Endothelial cell of umbilical vein (primary cell): ENCODE results near the gene KDR. TPM values are rescaled to one million over a fixed set of nuclear protein-coding genes. Genes with fewer than 3 reads are reported as not detected.

Experiments
- BruUV-seq: library from RNA; stranded (reverse); fragments of 400-500 nt; replicated peaks from 2 replicates; lab custom pipeline; 2021; lab: Mats Ljungman, UMichigan
- CTCF ChIA-PET: fragments of 300-600, 350-600 bp; sonication (Branson Sonifier 250); formaldehyde crosslinking; loops from one replicate; lab custom pipeline; 2021; ENCODE audit warnings: antibody characterized with exemption, inconsistent platforms; lab: Charles Lee
- POLR2A ChIA-PET: fragments of 300-600, 350-600 bp; sonication (Branson Sonifier 250); formaldehyde crosslinking; loops from one replicate; lab custom pipeline; 2021; ENCODE audit warnings: antibody characterized with exemption, inconsistent platforms; lab: Charles Lee
- DNase-seq: peaks from one replicate; pipeline ENCODE4 v3.0.0-alpha.2; 2011; ENCODE audit warnings: low read depth, low spot score
- FAIRE-seq: peaks from 2 replicates; lab custom pipeline; 2011; peaks lifted over from hg19 to GRCh38; lab: Jason Lieb, UNC
- H2AFZ ChIP-seq: 2 replicates; pipeline ENCODE4 v1.6.0; 2012; ENCODE audit warnings: low read depth, low read length, control low read depth, inconsistent platforms
- H3K27ac ChIP-seq: 2 replicates; pipeline ENCODE4 v1.5.1; 2011; ENCODE audit warnings: low read depth, mild to moderate bottlenecking, control low read depth, low read length, moderate library complexity; ENCODE audit not compliant: insufficient read depth
- H3K27me3 ChIP-seq, 2 experiments: 2 replicates each; pipeline versions ENCODE4 v1.6.0 to v1.6.1; 2011; ENCODE audit warnings: low read length in 2 of 2, mixed read lengths in 1 of 2; ENCODE audit not compliant: control insufficient read depth in 2 of 2, insufficient read depth in 2 of 2
- H3K36me3 ChIP-seq, 2 experiments: 2 replicates in 1 of 2; 3 replicates in 1 of 2; pipeline ENCODE4 v1.5.1; 2011; ENCODE audit warnings: low read length in 2 of 2, mild to moderate bottlenecking in 1 of 2, moderate library complexity in 1 of 2; ENCODE audit not compliant: control insufficient read depth in 2 of 2, insufficient read depth in 2 of 2; ENCODE audit errors: extremely low read depth in 1 of 2
- H3K4me1 ChIP-seq: 3 replicates; pipeline ENCODE4 v1.5.1; 2011; ENCODE audit warnings: mild to moderate bottlenecking, low read length; ENCODE audit not compliant: control insufficient read depth, insufficient read depth; ENCODE audit errors: extremely low read depth
- H3K4me2 ChIP-seq: 2 replicates; pipeline ENCODE4 v1.6.1; 2011; ENCODE audit warnings: low read length, control low read depth, mixed read lengths; ENCODE audit not compliant: insufficient read depth
- H3K4me3 ChIP-seq, 3 experiments: fragments of 200-600 bp in 1 of 3; sonication (generic), shearing (Covaris generic) in 1 of 3; replicated peaks in 1 of 3; 2 replicates each; pipeline ENCODE4 v1.5.1; 2011 to 2016; ENCODE audit warnings: control low read depth in 3 of 3, low read length in 3 of 3, mild to moderate bottlenecking in 2 of 3, inconsistent platforms in 1 of 3, low read depth in 1 of 3, moderate library complexity in 1 of 3; ENCODE audit not compliant: insufficient read depth in 1 of 3
- H3K79me2 ChIP-seq: 2 replicates; pipeline ENCODE4 v1.6.0; 2012; ENCODE audit warnings: low read length, inconsistent platforms; ENCODE audit not compliant: control insufficient read depth, insufficient read depth
- H3K9ac ChIP-seq: replicated peaks from 2 replicates; pipeline ENCODE3; 2011; ENCODE audit warnings: low read length, control low read depth; ENCODE audit not compliant: insufficient read depth; ENCODE audit errors: extremely low read depth
- H3K9me1 ChIP-seq: replicated peaks from 3 replicates; pipeline ENCODE4 v1.6.0; 2011; ENCODE audit warnings: mild to moderate bottlenecking, low read length; ENCODE audit not compliant: control insufficient read depth, insufficient read depth; ENCODE audit errors: extremely low read depth
- H3K9me3 ChIP-seq: replicated peaks from 2 replicates; pipeline ENCODE4 v1.5.1; 2012; ENCODE audit warnings: low read length, inconsistent platforms; ENCODE audit not compliant: control insufficient read depth, insufficient read depth
- H4K20me1 ChIP-seq: replicated peaks from 2 replicates; pipeline ENCODE3; 2011; ENCODE audit warnings: mild to moderate bottlenecking, low read length; ENCODE audit not compliant: control insufficient read depth, insufficient read depth; ENCODE audit errors: extremely low read depth
- EZH2 ChIP-seq: IDR thresholded peaks from 2 replicates; pipeline ENCODE4 v1.6.1; 2012; ENCODE audit warnings: borderline replicate concordance, low read depth, mild to moderate bottlenecking, moderate library complexity, low read length, inconsistent platforms; ENCODE audit not compliant: severe bottlenecking
- FOS ChIP-seq: IDR thresholded peaks from 2 replicates; pipeline ENCODE4 v1.6.1; 2011; ENCODE audit warnings: mild to moderate bottlenecking, low read length, moderate library complexity, borderline replicate concordance; ENCODE audit not compliant: insufficient read depth
- GATA2 ChIP-seq: IDR thresholded peaks from 2 replicates; pipeline ENCODE4 v1.7.0; 2011; ENCODE audit warnings: low read depth, mild to moderate bottlenecking, moderate library complexity, mixed read lengths, low read length; ENCODE audit not compliant: insufficient read length, insufficient read depth
- JUN ChIP-seq: IDR thresholded peaks from 2 replicates; pipeline ENCODE4 v1.6.1; 2011; ENCODE audit warnings: borderline replicate concordance, low read depth; ENCODE audit not compliant: insufficient read length, insufficient read depth
- MAX ChIP-seq: IDR thresholded peaks from 2 replicates; pipeline ENCODE4 v1.6.1; 2011; ENCODE audit not compliant: insufficient read depth, insufficient read length
- MYC ChIP-seq: IDR thresholded peaks from one replicate; pipeline ENCODE4 v1.6.1; 2011; ENCODE audit warnings: mild to moderate bottlenecking, low read depth, low read length
- POLR2A ChIP-seq: IDR thresholded peaks from 2 replicates; pipeline ENCODE4 v1.6.1; 2012; ENCODE audit warnings: low read depth, mild to moderate bottlenecking, control low read depth, low read length
- POLR2AphosphoS5 ChIP-seq: IDR thresholded peaks from 2 replicates; pipeline ENCODE4 v1.6.1; 2012; ENCODE audit warnings: low read depth, mild to moderate bottlenecking, control low read depth, low read length, moderate library complexity; ENCODE audit not compliant: insufficient read depth
- dilution Hi-C: fragments of 300-500 bp; cut with MboI; formaldehyde crosslinking; loops from one replicate; pipeline ENCODE4 v1.15.0; 2019; ENCODE audit warnings: low sequenced_read_pairs; ENCODE audit not compliant: extremely low pct_ligation_motif_present
- intact Hi-C: fragments of 100-400 bp; cut with micrococcal nuclease; formaldehyde crosslinking; loops from one replicate; pipeline ENCODE4 v1.10.0; 2022
- polyA plus RNA-seq, 4 experiments: library from polyadenylated mRNA; depleted of rRNA in 3 of 4; stranded (reverse) in 3 of 4; unstranded in 1 of 4; fragments of >200 nt; gene quantifications; 2 replicates each; pipeline versions ENCODE4 v1.2.1 to v1.2.3, GENCODE V29; 2011 to 2012; ENCODE audit warnings: missing spikeins in 1 of 4
- total RNA-seq: library from RNA; stranded (reverse); gene quantifications from 2 replicates; pipeline ENCODE4 v1.2.3, GENCODE V29; 2021
- TF ChIP-seq, protein P1 (sequence below), 2 donors: IDR thresholded peaks; 1 replicate in 1 of 2; 2 replicates in 1 of 2; pipeline ENCODE4 v1.5.1; 2011; ENCODE audit warnings: low read length in 2 of 2, mild to moderate bottlenecking in 2 of 2, moderate library complexity in 2 of 2, control low read depth in 1 of 2, inconsistent platforms in 1 of 2, low read depth in 1 of 2; ENCODE audit not compliant: insufficient read depth in 1 of 2; ENCODE audit errors: extremely low read depth in 1 of 2

Gene KDR
- total and polyA plus RNA-seq, 2 donors (not counting 3 experiments of a cell fraction or from before 2014, with no cell fraction given): 80.5 to 145 TPM

DNA sequence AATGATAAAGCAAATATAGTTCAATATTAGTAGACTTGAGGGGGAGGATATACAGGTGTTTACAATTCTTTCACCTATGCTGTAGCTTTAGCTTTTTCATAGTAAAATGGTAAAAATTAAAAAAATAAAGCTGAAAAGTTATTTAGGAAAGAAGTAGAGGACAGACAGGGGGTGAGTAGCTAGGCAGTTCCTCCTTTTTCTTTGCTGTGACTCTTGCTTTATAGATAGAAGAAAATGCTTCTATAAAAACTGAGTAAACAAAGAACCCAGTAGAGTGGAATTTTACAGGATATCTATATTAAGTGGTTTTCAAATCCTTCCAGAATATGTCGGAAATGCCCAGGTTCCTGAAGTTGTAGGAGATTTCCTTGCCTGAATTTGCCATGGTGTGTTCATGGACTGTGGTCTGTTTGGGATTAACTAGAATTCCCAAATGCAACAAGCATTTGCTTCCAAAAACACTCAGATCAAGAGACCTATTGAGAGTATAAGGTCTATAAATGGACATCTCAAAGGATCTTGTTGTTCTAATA, 74.9 kb downstream of the KDR start:
- CTCF ChIA-PET: interaction anchor here (1.0 to 1.5 kb wide), 3 partner anchors 16 to 262 kb away, joined by 3 to 4 read pairs (median 4); no protein-coding TSS in a partner anchor
- H3K9ac ChIP-seq: no peak overlapping the region
- intact Hi-C loops (no loop called here), dilution Hi-C loops (no loop called here)
- no peak overlapping the region for H2AFZ ChIP-seq
- H3K9me1 ChIP-seq: no peaks in the 10 kb centered on the region
- H3K4me3 ChIP-seq: no peak overlapping the region
- no peaks in the 10 kb centered on the region for H3K27me3 ChIP-seq
- no peaks in the 10 kb centered on the region for H3K79me2 ChIP-seq
- FAIRE-seq: no peak
- H3K27ac ChIP-seq: no peak overlapping the region
- no peak overlapping the region for H3K4me2 ChIP-seq
- DNase-seq: no peak
- H4K20me1 ChIP-seq: no peaks in the 10 kb centered on the region
- H3K36me3 ChIP-seq: no peaks in the 10 kb centered on the region
- H3K9me3 ChIP-seq: no peaks in the 10 kb centered on the region
- BruUV-seq: no TSS peak
- POLR2A ChIA-PET: no interaction called here
- TF ChIP-seq MYC (no peak), JUN (no peak), MAX (no peak), POLR2A (no peak), FOS (no peak)
- H3K4me1 ChIP-seq: peaks cover 11% of the 10 kb centered on the region

GRCh38 chr4:55038176-55038890, 87.1 kb downstream of the KDR start:
- ChIA-PET CTCF (interaction anchor here (0.9 to 1.8 kb wide), 5 partner anchors 9 to 40 kb away, joined by 3 to 6 read pairs (median 4); no protein-coding TSS in a partner anchor), POLR2A (no interaction called here)
- TF ChIP-seq, protein P1, sequence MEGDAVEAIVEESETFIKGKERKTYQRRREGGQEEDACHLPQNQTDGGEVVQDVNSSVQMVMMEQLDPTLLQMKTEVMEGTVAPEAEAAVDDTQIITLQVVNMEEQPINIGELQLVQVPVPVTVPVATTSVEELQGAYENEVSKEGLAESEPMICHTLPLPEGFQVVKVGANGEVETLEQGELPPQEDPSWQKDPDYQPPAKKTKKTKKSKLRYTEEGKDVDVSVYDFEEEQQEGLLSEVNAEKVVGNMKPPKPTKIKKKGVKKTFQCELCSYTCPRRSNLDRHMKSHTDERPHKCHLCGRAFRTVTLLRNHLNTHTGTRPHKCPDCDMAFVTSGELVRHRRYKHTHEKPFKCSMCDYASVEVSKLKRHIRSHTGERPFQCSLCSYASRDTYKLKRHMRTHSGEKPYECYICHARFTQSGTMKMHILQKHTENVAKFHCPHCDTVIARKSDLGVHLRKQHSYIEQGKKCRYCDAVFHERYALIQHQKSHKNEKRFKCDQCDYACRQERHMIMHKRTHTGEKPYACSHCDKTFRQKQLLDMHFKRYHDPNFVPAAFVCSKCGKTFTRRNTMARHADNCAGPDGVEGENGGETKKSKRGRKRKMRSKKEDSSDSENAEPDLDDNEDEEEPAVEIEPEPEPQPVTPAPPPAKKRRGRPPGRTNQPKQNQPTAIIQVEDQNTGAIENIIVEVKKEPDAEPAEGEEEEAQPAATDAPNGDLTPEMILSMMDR (IDR thresholded peaks at IDR 0.05; ENCODE audit: extremely low read depth in 1 of 2, insufficient read depth in 1 of 2, low read depth in 1 of 2, low read length in 2 of 2): no peak
- no peak for TF ChIP-seq FOS
- TF ChIP-seq POLR2AphosphoS5: no peak
- no peak for TF ChIP-seq MAX
- no peak for TF ChIP-seq POLR2A
- no peak for TF ChIP-seq EZH2
- TF ChIP-seq JUN: no peak
- TF ChIP-seq GATA2: no peak
- no peak for TF ChIP-seq MYC
- no peaks in the 10 kb centered on the region for H3K4me1 ChIP-seq
- H3K27ac ChIP-seq: no peak overlapping the region
- no TSS peak for BruUV-seq
- H3K9me3 ChIP-seq: no peaks in the 10 kb centered on the region
- dilution Hi-C loops: no loop called here
- H2AFZ ChIP-seq: no peak overlapping the region
- intact Hi-C loops: no loop called here
- no peaks in the 10 kb centered on the region for H3K36me3 ChIP-seq
- H3K9me1 ChIP-seq: no peaks in the 10 kb centered on the region
- peak; percentile 62 for DNase-seq
- FAIRE-seq: no peak
- no peak overlapping the region for H3K9ac ChIP-seq
- no peaks in the 10 kb centered on the region for H3K79me2 ChIP-seq
- no peaks in the 10 kb centered on the region for H4K20me1 ChIP-seq
- no peaks in the 10 kb centered on the region for H3K27me3 ChIP-seq
- no peak overlapping the region for H3K4me3 ChIP-seq
- no peak overlapping the region for H3K4me2 ChIP-seq
